Measurements from ENCODE around the gene TTBK1. TPM values are rescaled to one million over a fixed set of nuclear protein-coding genes. Genes with fewer than 3 reads are reported as not detected.
"Not testable (repeated sequence)": the region's sequence is repeated elsewhere in the genome, so short reads cannot be mapped to it uniquely, and the experiment has no call there.

The TTBK1 gene
- total RNA-seq, 1 donor from 2014 or later: 1.7 TPM

GRCh38 chr6:43301081-43301870 lies 58.0 kb downstream of the TTBK1 start:
- Mint-ChIP-seq H3K9me3 (ENCODE audit: low read depth) (no peaks in the 10 kb centered on the region), H3K27me3 (peaks cover 19% of the 10 kb centered on the region), H3K4me3 (ENCODE audit: low read depth) (no peak overlapping the region), H3K4me1 (ENCODE audit: low read depth) (no peaks in the 10 kb centered on the region), H3K27ac (no peak overlapping the region), H3K36me3 (ENCODE audit: insufficient read depth) (no peaks in the 10 kb centered on the region)
- no peak for DNase-seq (ENCODE audit: low spot score, unreplicated experiment)
- TF ChIP-seq, protein P1, sequence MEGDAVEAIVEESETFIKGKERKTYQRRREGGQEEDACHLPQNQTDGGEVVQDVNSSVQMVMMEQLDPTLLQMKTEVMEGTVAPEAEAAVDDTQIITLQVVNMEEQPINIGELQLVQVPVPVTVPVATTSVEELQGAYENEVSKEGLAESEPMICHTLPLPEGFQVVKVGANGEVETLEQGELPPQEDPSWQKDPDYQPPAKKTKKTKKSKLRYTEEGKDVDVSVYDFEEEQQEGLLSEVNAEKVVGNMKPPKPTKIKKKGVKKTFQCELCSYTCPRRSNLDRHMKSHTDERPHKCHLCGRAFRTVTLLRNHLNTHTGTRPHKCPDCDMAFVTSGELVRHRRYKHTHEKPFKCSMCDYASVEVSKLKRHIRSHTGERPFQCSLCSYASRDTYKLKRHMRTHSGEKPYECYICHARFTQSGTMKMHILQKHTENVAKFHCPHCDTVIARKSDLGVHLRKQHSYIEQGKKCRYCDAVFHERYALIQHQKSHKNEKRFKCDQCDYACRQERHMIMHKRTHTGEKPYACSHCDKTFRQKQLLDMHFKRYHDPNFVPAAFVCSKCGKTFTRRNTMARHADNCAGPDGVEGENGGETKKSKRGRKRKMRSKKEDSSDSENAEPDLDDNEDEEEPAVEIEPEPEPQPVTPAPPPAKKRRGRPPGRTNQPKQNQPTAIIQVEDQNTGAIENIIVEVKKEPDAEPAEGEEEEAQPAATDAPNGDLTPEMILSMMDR (IDR thresholded peaks at IDR 0.05; ENCODE audit: unreplicated experiment): no peak

- Mint-ChIP-seq H3K27me3 (peaks cover 17% of the 10 kb centered on the region), H3K36me3 (ENCODE audit: insufficient read depth) (no peaks in the 10 kb centered on the region), H3K9me3 (ENCODE audit: low read depth) (no peaks in the 10 kb centered on the region), H3K27ac (no peak overlapping the region), H3K4me1 (ENCODE audit: low read depth) (no peaks in the 10 kb centered on the region), H3K4me3 (ENCODE audit: low read depth) (no peak overlapping the region)
- TF ChIP-seq, protein P1 (IDR thresholded peaks at IDR 0.05; ENCODE audit: unreplicated experiment): no peak
- no peak for DNase-seq (ENCODE audit: low spot score, unreplicated experiment)
Measured at GRCh38 chr6:43302126-43302525, 58.8 kb downstream of the TTBK1 start.

DNA sequence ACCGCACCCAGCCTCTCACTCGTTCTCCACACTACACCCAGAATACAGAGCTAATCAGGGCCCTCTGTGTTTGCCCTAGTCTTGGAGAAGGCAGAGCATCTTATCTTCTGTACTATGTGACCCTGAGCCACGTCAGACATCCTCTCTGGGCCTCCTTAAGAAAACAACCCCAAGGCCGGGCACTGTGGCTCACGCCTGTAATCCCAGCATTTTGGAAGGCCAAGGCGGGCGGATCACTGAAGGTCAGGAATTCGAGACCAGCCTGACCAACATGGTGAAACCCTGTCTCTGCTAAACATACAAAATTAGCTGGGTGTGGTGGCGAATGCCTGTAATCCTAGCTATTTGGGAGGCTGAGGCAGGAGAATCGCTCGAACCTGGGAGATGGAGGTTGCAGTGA lies 59.7 kb downstream of the TTBK1 start:
- DNase-seq (ENCODE audit: low spot score, unreplicated experiment); H3K9me3 Mint-ChIP-seq (ENCODE audit: low read depth); H3K36me3 Mint-ChIP-seq (ENCODE audit: insufficient read depth); H3K4me1 Mint-ChIP-seq (ENCODE audit: low read depth); H3K27ac Mint-ChIP-seq; H3K4me3 Mint-ChIP-seq (ENCODE audit: low read depth): not testable (repeated sequence)
- peaks cover 20% of the 10 kb centered on the region for H3K27me3 Mint-ChIP-seq

DNA sequence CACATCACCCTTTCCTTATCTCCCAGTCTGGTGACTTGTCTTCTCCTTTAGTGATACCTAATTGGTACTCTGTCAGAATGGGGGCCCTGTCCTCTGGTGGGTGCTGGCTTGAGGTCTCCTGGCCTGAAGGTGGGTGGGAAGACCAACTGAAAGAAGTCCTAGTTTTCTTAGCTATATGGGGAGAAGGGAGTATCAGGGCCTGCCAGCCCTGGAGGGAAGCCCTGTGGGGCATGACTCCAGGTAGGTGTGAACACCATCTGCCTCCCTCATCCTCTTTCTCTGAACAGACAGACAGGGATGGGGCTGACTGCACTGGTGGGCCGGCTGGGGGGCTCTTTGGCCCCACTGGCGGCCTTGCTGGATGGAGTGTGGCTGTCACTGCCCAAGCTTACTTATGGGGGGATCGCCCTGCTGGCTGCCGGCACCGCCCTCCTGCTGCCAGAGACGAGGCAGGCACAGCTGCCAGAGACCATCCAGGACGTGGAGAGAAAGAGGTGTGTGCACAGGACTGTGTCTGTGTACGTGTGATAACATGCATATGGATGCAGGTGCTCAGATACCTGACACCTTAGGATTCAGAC lies 60.6 kb downstream of the TTBK1 start:
- TF ChIP-seq, protein P1 (IDR thresholded peaks at IDR 0.05; ENCODE audit: unreplicated experiment): no peak
- Mint-ChIP-seq H3K36me3 (ENCODE audit: insufficient read depth) (no peaks in the 10 kb centered on the region), H3K9me3 (ENCODE audit: low read depth) (no peaks in the 10 kb centered on the region), H3K27ac (no peak overlapping the region), H3K4me3 (ENCODE audit: low read depth) (no peak overlapping the region), H3K27me3 (peaks cover 23% of the 10 kb centered on the region), H3K4me1 (ENCODE audit: low read depth) (no peaks in the 10 kb centered on the region)
- no peak for DNase-seq (ENCODE audit: low spot score, unreplicated experiment)

DNA sequence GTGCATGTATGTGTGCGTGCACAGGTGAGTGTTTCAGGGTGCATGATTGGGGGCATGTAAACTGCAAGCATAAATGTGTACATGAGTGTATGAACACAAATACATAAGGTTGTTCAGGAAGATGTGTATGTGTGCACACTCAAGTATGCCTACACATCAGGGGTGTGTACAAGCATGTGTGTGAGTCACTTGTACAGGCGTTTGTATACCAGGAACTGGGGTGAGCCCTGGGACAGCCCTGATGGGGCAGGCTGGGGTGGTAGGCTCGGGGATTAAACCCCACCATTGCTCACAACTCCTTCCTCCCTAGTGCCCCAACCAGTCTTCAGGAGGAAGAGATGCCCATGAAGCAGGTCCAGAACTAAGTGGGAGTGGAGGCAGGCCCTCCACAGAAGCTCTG lies 61.1 kb downstream of the TTBK1 start:
- DNase-seq (ENCODE audit: low spot score, unreplicated experiment): no peak
- no peaks in the 10 kb centered on the region for H3K36me3 Mint-ChIP-seq (ENCODE audit: insufficient read depth)
- H3K27ac Mint-ChIP-seq: no peak overlapping the region
- no peaks in the 10 kb centered on the region for H3K9me3 Mint-ChIP-seq (ENCODE audit: low read depth)
- peaks cover 27% of the 10 kb centered on the region for H3K27me3 Mint-ChIP-seq
- no peaks in the 10 kb centered on the region for H3K4me1 Mint-ChIP-seq (ENCODE audit: low read depth)
- TF ChIP-seq, protein P1 (IDR thresholded peaks at IDR 0.05; ENCODE audit: unreplicated experiment): no peak
- H3K4me3 Mint-ChIP-seq (ENCODE audit: low read depth): no peak overlapping the region

DNA sequence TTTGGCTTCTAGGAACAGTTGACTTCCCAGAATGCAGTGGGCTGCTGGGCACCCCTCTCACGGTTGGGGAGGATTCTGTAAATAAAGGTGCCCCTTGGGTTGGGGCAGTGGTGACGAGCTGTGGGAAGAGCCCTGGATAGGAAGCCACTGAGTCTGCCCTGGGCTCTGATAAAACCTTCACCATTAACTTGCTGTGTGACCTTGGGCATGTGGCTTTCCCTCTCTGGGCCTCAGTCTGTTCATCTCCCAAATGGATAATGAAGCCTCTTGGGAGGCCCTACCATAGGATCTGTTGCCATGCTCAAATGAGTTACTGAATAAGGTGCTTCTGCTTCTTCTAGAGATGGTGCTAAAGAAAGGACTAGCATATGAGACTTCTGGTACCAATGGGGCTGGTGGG lies 61.6 kb downstream of the TTBK1 start:
- peaks cover 26% of the 10 kb centered on the region for H3K27me3 Mint-ChIP-seq
- no peaks in the 10 kb centered on the region for H3K36me3 Mint-ChIP-seq (ENCODE audit: insufficient read depth)
- no peak overlapping the region for H3K27ac Mint-ChIP-seq
- no peaks in the 10 kb centered on the region for H3K9me3 Mint-ChIP-seq (ENCODE audit: low read depth)
- H3K4me3 Mint-ChIP-seq (ENCODE audit: low read depth): no peak overlapping the region
- H3K4me1 Mint-ChIP-seq (ENCODE audit: low read depth): no peaks in the 10 kb centered on the region
- DNase-seq (ENCODE audit: low spot score, unreplicated experiment): no peak
- TF ChIP-seq, protein P1 (IDR thresholded peaks at IDR 0.05; ENCODE audit: unreplicated experiment): no peak

All from progenitor cell of endocrine pancreas (in vitro differentiated cells).